ENCODE data around the gene CDKAL1.

CDKAL1 gene

DNA sequence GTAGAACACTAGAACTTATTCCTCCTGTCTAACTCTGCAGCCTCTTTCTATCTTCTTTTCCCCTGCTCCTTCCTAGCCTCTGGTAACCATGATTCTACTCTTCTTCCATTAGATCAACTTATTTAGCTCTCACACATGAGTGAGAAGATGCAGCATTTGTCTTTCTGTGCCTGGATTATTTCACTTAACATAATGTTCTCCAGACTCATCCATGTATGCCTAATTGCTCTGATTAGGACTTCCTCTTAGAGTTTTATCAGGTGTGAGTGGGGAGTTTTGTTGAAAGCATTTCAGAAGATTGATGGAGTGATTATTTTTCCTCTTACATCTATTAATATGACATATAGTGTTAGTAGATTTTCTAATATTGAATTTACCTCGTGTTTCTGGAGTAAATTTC, 140.4 kb downstream of the CDKAL1 start:
- TF ChIP-seq USF1 (IDR thresholded peaks at IDR 0.05) (no peak), CEBPB (IDR thresholded peaks at IDR 0.05) (no peak), ZBTB7A (IDR thresholded peaks at IDR 0.05; ENCODE audit: low read depth) (no peak), YY1 (IDR thresholded peaks at IDR 0.05; ENCODE audit: low read depth) (no peak), NFIC (IDR thresholded peaks at IDR 0.05) (no peak), TAF1 (IDR thresholded peaks at IDR 0.05; ENCODE audit: low read depth) (no peak), EP300 (IDR thresholded peaks at IDR 0.05; ENCODE audit: borderline replicate concordance) (no peak)
- TF ChIP-seq, protein P1, sequence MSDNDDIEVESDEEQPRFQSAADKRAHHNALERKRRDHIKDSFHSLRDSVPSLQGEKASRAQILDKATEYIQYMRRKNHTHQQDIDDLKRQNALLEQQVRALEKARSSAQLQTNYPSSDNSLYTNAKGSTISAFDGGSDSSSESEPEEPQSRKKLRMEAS (IDR thresholded peaks at IDR 0.05) = no peak

DNA sequence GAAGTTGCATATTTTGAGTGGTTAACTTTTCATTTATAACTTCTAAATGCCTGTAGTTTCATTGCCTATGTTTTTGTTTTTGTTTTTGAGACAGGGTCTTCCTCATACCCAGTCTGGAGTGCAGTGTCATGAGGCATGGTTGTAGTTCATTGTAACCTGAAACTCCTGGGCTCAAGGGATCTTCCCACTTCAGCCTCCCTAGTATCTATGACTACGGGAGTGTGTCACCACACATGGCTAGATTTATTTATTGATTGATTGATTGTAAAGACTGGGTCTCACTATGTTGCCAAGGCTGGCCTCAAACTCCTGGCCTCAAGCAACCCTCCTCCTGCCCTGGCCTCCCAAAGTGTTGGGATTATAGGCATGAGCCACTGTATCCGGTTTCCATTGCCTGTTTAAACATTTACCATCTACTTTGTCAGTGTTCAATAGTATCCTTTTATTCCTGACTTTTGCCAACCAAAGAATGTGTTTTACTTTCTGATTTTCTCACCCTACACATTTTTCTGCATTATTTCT, 144.6 kb downstream of the CDKAL1 start:
- TF ChIP-seq ZBTB7A (IDR thresholded peaks at IDR 0.05; ENCODE audit: low read depth) = no peak

GRCh38 chr6:20680697-20681165, 146.5 kb downstream of the CDKAL1 start:
- TF ChIP-seq EP300 (IDR thresholded peaks at IDR 0.05; ENCODE audit: borderline replicate concordance) (no peak), RAD21 (IDR thresholded peaks at IDR 0.05; ENCODE audit: low read depth) (no peak), EGR1 (IDR thresholded peaks at IDR 0.05) (no peak), CREB1 (IDR thresholded peaks at IDR 0.05; ENCODE audit: low read depth) (no peak), TCF12 (IDR thresholded peaks at IDR 0.05; ENCODE audit: low read depth) (no peak), ZBTB7A (IDR thresholded peaks at IDR 0.05; ENCODE audit: low read depth) (no peak), CEBPB (IDR thresholded peaks at IDR 0.05) (no peak), TEAD4 (IDR thresholded peaks at IDR 0.05) (no peak)
- TF ChIP-seq, protein P1 (IDR thresholded peaks at IDR 0.05) = no peak

- TF ChIP-seq NFIC (IDR thresholded peaks at IDR 0.05) (no peak), EGR1 (IDR thresholded peaks at IDR 0.05) (no peak), YY1 (IDR thresholded peaks at IDR 0.05; ENCODE audit: low read depth) (no peak), CEBPB (IDR thresholded peaks at IDR 0.05) (no peak), TAF1 (IDR thresholded peaks at IDR 0.05; ENCODE audit: low read depth) (no peak), USF1 (IDR thresholded peaks at IDR 0.05) (no peak), ZBTB7A (IDR thresholded peaks at IDR 0.05; ENCODE audit: low read depth) (no peak), TEAD4 (IDR thresholded peaks at IDR 0.05) (no peak), EP300 (IDR thresholded peaks at IDR 0.05; ENCODE audit: borderline replicate concordance) (no peak), RAD21 (IDR thresholded peaks at IDR 0.05; ENCODE audit: low read depth) (no peak), REST (IDR thresholded peaks at IDR 0.05; ENCODE audit: low read depth) (no peak), FOXM1 (IDR thresholded peaks at IDR 0.05; ENCODE audit: borderline replicate concordance, low read depth) (no peak), TCF12 (IDR thresholded peaks at IDR 0.05; ENCODE audit: low read depth) (no peak), CREB1 (IDR thresholded peaks at IDR 0.05; ENCODE audit: low read depth) (no peak)
- TF ChIP-seq, protein P1 (IDR thresholded peaks at IDR 0.05) = no peak
Measured at GRCh38 chr6:20681243-20681684, 147.0 kb downstream of the CDKAL1 start.

DNA sequence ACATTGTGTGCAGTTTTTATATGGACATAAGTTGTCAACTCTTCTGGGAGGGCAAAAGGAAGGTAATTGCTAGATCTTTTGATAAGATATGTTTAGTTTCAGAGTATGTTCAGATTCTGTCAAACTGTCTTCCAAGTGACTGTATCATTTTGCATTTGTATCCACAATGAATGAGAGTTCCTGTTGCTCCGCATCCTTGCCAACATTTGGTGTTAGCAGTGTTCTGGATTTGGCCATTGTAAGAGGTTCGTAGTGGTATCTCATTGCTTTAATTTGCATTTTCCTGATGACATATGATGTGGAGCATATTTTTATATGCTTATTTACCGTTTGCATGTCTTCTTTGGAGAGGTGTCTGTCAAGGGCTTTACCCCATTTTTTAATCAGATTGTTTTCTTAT, 150.2 kb downstream of the CDKAL1 start:
- TF ChIP-seq TCF12 (IDR thresholded peaks at IDR 0.05; ENCODE audit: low read depth) = no peak
- no peak for TF ChIP-seq NFIC (IDR thresholded peaks at IDR 0.05)
- no peak for TF ChIP-seq TAF1 (IDR thresholded peaks at IDR 0.05; ENCODE audit: low read depth)
- TF ChIP-seq FOXM1 (IDR thresholded peaks at IDR 0.05; ENCODE audit: borderline replicate concordance, low read depth) = no peak
- no peak for TF ChIP-seq CEBPB (IDR thresholded peaks at IDR 0.05)
- no peak for TF ChIP-seq EP300 (IDR thresholded peaks at IDR 0.05; ENCODE audit: borderline replicate concordance)
- no peak for TF ChIP-seq REST (IDR thresholded peaks at IDR 0.05; ENCODE audit: low read depth)
- TF ChIP-seq TEAD4 (IDR thresholded peaks at IDR 0.05) = no peak
- no peak for TF ChIP-seq ZBTB7A (IDR thresholded peaks at IDR 0.05; ENCODE audit: low read depth)
- no peak for TF ChIP-seq EGR1 (IDR thresholded peaks at IDR 0.05)
- no peak for TF ChIP-seq USF1 (IDR thresholded peaks at IDR 0.05)
- TF ChIP-seq, protein P1 (IDR thresholded peaks at IDR 0.05) = no peak
- TF ChIP-seq RAD21 (IDR thresholded peaks at IDR 0.05; ENCODE audit: low read depth) = no peak
- TF ChIP-seq CREB1 (IDR thresholded peaks at IDR 0.05; ENCODE audit: low read depth) = no peak
- no peak for TF ChIP-seq YY1 (IDR thresholded peaks at IDR 0.05; ENCODE audit: low read depth)
